GM12892 (cell line): ENCODE results near the gene SCUBE1.

Source experiments
- DNase-seq: peaks from one replicate; pipeline ENCODE4 v3.0.0; 2011; ENCODE audit not compliant: insufficient read length
- FAIRE-seq: peaks from 2 replicates; lab custom pipeline; 2011; peaks lifted over from hg19 to GRCh38; lab: Jason Lieb, UNC
- POLR2A ChIP-seq: IDR thresholded peaks from 2 replicates; pipeline ENCODE4 v1.6.1; 2011; ENCODE audit warnings: low read depth, low read length, control low read depth
- POLR2AphosphoS5 ChIP-seq: IDR thresholded peaks from 2 replicates; pipeline ENCODE4 v1.6.1; 2011; ENCODE audit warnings: low read depth, low read length, control low read depth
- TAF1 ChIP-seq: IDR thresholded peaks from 2 replicates; pipeline ENCODE4 v1.6.1; 2011; ENCODE audit warnings: low read depth, mild to moderate bottlenecking, control low read depth, low read length, borderline replicate concordance

Gene SCUBE1

DNA sequence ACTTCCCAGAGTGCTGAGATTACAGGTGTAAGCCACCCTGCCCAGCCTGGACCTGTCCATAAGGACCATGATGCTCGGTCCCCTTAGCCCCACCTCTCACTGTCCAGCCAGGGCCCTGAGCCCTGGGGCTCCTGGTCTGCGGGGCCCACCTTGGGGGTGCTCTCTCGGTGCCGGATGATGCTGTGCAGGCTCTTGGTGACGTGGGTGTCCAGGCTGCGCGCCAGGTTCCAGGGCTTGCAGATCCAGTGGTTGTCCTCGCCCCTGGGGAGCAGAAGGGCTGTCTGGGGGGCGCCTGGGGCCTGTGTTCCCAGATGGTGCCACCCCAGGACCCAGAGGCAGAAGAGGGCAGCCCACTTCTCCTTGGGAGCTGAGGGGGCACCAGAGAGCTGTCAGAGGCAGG, 169.6 kb downstream of the SCUBE1 start:
- no peak for DNase-seq
- no peak for TF ChIP-seq POLR2A
- no peak for TF ChIP-seq TAF1
- TF ChIP-seq POLR2AphosphoS5, result no peak
- no peak for FAIRE-seq

DNA sequence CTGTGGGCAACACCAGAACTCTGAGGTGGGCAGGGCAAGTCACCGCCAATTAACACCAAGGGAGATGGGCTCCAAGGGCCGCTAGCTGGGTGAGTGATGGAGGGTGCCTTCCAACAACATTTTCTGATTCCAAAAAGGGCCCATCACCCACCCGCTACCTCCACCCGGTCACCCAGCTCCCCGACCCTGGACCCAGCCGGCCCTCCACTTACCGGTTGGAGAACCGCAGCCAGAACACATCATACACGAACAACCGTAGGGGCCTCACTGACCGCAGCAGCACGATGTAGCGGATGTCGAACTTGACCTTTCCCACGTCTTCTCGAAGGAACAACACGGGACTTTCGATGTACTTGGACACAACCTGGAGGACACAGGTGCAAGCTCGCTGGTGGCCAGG, 171.0 kb downstream of the SCUBE1 start:
- DNase-seq (no peak), FAIRE-seq (no peak)
- TF ChIP-seq TAF1 (no peak), POLR2A (no peak), POLR2AphosphoS5 (no peak)

DNA sequence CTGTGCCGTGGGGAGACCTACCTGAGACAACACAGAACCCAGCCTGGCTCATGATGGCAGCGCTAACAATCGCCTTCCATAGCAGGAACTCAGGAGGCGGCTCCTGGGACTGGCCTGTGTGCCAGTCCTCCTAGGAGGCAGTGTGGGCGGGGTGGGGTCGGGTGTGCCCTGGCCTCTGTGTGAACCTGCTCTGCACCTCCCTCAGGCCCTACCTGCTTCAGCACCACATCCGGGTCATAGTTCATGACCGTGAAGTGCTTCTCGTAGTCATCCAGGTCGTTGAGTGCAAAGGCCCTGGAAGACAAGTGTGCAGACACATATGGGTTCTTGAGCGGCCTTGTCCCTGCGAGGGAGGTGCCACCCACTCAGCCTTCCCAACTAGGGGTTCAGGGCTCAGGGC, 171.6 kb downstream of the SCUBE1 start:
- TF ChIP-seq POLR2A (no peak), TAF1 (no peak), POLR2AphosphoS5 (no peak)
- DNase-seq (no peak), FAIRE-seq (no peak)

DNA sequence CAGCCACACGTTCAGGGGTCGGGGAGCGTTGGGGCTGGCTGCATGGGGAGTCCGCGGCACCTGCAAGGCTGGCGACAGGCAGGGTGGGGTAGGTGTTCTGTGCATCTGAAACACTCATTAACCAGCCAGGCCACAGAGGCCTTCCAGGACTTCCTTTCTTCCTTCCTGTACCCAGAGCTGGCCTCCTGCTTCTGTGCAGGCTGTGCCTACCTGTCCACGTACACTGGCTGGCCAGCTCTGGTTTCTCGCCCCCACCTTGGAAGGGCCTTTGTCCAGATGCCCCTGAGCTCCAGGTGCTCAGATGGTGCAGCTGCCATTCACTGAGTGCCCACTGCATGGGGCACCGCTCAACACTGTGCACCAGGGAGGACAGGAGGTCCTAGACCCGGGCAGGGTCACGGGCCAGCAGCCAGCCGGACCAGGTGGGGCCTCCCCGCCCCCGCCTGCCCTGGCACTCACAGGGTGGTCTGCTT, 172.1 kb downstream of the SCUBE1 start:
- TF ChIP-seq POLR2A (no peak), TAF1 (no peak), POLR2AphosphoS5 (no peak)
- DNase-seq (no peak), FAIRE-seq (no peak)

DNA sequence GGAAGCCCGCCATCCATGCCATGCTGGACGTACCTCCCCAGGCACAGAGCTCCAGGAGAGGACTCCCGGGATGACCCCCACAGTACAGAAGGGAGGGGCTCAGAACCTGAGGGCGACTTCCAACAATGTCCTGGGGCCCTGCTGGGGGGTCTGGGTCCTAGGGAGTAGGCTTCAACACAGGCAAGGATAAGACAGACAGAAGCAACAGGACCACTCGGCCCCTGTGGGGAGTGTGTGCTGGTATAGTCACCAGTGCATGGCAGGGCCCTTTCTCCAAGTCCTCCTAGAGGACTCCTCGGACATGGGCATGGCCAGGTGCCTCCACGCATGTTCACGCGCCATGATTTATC, 173.1 kb downstream of the SCUBE1 start:
- FAIRE-seq, result no peak
- TF ChIP-seq TAF1, result no peak
- TF ChIP-seq POLR2AphosphoS5, result no peak
- TF ChIP-seq POLR2A, result no peak

DNA sequence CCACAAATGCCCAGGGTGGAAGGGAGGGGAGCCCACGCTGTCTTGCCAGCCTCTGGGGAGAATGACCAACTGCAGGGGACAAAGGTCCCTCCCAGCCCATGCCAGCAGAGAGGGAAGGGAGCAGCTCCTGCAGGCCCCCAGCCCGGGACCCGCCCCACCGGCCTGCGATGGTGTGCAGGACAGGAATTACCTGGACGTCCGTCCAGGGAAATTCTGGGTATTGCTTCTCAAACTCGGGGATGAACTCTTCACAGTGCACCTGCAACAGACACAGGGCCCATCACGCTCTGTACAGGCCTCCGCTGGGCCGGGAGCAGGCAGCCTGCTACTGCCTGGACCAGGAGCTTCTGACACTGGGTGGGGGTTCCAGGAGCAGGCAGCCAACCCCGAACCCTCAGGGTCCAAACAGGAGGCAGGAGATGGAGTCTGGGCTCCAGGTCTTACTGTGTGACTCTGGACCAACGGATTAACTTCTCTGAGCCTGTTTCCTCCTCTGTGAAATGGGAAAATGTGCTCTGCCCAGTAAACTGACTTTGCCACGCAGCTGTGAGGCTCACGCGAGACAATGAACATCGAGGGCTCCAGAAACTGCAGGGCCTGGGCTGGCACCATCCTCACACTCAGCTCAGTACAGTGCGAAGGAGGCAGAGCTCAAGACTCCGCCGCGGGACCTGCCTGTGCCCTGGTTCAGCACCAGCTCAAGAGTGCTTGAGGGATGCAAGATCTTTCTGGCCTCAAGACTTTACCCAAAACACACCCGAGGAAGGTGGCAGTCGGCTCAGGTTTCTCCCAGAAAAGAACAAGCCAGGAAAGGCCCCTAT, 173.7 kb downstream of the SCUBE1 start:
- FAIRE-seq (no peak), DNase-seq (no peak)
- TF ChIP-seq POLR2AphosphoS5, result no peak
- TF ChIP-seq TAF1, result no peak
- no peak for TF ChIP-seq POLR2A

More for the DNA sequence above, 173.1 kb downstream of the SCUBE1 start:
- DNase-seq, result no peak

DNA sequence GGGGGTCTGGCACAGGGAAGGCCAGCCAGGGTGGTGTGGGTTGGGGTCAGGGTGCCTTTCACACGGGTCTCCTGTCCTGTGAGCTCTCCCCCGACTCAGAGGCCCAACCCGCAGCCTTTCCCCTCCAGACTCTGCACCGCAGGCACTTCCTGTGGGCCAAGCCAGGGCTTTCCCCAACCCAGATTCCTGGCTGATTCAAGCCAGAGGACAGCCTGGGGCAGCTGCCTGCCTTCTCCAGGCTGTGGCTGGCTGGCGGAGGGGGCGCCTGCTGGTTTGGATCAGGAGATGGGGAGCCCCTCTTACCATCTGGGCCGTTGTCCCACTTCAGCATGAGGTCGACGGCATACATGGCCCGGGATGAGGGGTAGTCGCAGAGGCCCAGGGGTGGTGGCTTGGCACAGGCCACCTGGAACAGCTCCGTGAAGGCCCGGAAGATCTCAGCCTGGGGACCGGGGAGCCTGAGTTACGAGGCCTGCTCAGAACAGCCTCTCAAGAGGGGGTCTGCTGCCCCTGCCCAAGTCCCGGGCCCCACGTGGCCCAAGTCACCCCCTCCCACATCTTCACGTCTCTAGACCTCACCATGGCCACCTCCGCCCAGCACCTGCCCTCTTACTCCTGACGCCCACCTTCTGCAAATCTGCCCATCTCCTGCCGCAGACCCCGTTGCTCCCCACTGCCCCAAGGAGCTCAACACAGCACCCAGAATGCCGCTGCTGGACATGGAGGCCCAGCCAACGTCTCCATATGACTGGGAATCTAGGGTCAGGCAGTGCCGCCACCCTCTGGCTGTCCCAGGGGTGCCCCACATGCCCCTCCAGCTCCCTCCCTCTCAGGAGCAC, 174.5 kb downstream of the SCUBE1 start:
- no peak for TF ChIP-seq POLR2A
- DNase-seq (no peak), FAIRE-seq (no peak)

DNA sequence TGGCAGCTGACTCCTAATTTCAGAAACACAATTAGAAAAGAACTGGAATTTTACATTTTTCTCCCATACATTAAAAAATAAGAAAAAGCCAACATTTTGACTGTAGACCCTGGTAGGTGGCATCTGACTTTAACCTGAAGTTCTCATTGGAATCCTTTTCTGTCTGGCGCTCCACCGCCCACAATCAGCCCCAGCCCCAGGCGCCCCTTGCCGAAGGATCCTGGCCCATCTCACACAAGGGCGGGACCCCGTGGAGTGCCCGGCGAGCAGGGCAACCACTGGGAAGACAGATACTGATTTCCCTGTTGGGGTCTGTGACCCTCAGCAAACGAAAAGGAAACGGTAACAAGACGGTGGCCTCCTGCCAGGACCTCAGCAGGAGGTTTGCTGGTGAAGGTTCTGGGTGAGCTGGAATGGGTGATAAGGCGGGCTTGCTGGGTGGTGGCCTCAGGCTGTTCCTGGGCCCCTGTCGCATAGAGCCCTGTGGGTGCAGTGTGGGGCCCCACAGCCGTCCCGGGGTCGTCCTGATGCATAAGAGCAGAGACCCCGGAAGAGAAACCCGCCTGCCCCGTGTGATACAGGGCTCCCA, 176.1 kb downstream of the SCUBE1 start:
- no peak for TF ChIP-seq POLR2A
- no peak for TF ChIP-seq TAF1
- TF ChIP-seq POLR2AphosphoS5, result no peak
- FAIRE-seq (no peak), DNase-seq (no peak)

DNA sequence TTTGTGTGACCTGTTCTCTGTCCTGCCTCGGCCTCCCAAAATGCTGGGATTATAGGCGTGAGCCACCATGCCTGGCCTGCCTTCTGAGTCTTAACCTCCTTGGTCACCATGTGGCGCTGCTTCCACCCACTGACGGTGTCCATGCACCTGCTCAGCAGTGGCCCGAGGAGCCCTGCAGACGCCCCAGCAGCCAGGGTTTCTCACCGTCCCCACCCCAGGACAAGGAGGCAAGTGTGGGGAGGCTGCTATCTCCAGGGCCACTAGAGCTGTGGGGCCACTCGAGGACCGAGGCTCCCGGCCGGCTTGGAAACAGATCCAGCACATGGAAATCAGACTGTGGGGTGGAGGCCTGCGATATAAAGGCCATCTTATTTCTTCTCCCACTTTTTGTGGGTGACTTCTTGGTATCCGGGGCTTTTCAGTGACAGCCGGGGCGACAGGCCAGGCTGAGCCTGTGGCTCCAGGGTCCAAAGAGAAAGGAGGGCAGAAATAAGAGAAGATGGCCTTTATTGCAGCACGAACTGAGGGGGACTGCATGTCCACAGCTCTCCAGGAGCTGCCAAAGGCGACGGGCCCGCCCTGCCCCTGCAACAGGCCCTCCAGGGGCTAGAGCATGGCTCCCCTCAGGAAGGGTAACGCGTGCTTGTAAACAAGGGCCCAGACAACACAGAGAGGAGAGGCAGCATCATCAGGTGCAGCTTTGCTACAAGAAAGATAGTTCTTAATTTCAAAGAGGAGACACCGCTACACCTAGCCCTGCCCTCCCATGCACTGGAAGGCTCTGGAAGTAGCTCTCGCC, 176.8 kb downstream of the SCUBE1 start:
- DNase-seq, result no peak
- no peak for FAIRE-seq
- TF ChIP-seq POLR2A (no peak), TAF1 (no peak), POLR2AphosphoS5 (no peak)

DNA sequence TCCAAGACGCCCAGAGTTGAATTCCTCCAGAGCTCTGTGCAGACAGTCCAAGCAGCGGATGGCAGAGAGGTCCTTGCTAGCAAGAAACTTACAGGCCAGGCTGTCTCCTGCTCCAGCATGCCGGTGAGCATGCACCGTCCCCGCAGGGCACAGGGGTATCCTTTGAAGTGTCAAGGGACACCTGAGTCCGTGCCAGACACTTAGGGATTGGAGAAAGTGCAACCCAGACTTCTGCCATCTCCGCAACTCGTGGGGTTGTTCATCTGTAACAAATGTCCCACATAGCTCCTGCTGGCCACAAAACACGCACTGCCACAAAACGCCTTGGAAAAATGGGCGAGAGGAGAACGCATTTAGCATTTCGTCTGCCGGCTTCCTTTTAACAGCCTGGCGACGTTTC, 178.5 kb downstream of the SCUBE1 start:
- FAIRE-seq (no peak), DNase-seq (no peak)

More for the DNA sequence above, 178.5 kb downstream of the SCUBE1 start:
- TF ChIP-seq POLR2A (no peak), TAF1 (no peak), POLR2AphosphoS5 (no peak)
